ENCODE results near the gene ZCCHC8. TPM values are rescaled to one million over a fixed set of nuclear protein-coding genes. Genes with fewer than 3 reads are reported as not detected.

The ZCCHC8 gene
- total RNA-seq, 1 donor from 2014 or later = 21.8 TPM

DNA sequence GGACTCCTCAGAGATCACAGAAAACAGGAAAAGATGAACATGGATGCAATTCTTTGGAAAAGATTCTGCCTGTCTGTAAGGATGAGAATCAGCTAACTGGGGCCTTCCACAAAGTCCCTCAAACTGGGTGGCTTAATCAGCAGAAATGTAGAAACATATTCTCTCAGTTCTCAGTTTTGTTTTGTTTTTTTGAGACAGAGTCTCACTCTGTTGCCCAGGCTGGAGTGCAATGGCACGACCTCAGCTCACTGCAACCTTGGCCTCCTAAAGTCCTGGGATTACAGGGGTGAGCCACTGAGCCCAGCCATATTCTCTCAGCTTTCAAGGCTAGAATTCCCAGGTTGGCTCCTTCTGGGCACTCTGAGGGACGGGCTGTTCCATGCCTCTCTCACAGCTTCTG lies 40.1 kb downstream of the ZCCHC8 start:
- Mint-ChIP-seq H3K27me3 (ENCODE audit: low read depth) (no peaks in the 10 kb centered on the region), H3K9me3 (ENCODE audit: low read depth) (no peaks in the 10 kb centered on the region), H3K36me3 (ENCODE audit: low read depth) (no peaks in the 10 kb centered on the region), H3K4me1 (ENCODE audit: low read depth) (peaks cover 5% of the 10 kb centered on the region), H3K4me3 (ENCODE audit: unreplicated experiment) (no peak overlapping the region), H3K27ac (ENCODE audit: unreplicated experiment) (no peak overlapping the region)
- TF ChIP-seq, protein P1, sequence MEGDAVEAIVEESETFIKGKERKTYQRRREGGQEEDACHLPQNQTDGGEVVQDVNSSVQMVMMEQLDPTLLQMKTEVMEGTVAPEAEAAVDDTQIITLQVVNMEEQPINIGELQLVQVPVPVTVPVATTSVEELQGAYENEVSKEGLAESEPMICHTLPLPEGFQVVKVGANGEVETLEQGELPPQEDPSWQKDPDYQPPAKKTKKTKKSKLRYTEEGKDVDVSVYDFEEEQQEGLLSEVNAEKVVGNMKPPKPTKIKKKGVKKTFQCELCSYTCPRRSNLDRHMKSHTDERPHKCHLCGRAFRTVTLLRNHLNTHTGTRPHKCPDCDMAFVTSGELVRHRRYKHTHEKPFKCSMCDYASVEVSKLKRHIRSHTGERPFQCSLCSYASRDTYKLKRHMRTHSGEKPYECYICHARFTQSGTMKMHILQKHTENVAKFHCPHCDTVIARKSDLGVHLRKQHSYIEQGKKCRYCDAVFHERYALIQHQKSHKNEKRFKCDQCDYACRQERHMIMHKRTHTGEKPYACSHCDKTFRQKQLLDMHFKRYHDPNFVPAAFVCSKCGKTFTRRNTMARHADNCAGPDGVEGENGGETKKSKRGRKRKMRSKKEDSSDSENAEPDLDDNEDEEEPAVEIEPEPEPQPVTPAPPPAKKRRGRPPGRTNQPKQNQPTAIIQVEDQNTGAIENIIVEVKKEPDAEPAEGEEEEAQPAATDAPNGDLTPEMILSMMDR (IDR thresholded peaks at IDR 0.05) = no peak
- no peak for DNase-seq (ENCODE audit: low spot score)

DNA sequence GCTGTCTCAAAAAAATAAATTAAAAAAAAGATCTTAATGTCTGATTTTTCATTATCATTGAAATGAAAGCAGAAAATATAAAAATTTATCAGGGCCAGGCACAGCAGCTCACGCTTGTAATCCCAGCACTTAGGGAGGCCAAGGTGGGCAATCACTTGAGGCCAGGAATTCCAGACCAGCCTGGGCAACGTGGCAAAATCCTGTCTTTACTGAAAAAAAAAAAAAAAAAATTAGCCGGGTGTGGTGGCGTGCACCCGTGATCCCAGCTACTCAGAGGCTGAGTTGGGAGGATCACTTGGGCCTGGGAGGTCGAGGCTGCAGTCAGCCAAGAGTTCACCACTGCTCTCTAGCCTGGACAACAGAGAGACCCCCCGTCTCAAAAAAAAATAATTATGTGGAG lies 40.7 kb downstream of the ZCCHC8 start:
- Mint-ChIP-seq H3K9me3 (ENCODE audit: low read depth) (no peaks in the 10 kb centered on the region), H3K36me3 (ENCODE audit: low read depth) (no peaks in the 10 kb centered on the region)

DNA sequence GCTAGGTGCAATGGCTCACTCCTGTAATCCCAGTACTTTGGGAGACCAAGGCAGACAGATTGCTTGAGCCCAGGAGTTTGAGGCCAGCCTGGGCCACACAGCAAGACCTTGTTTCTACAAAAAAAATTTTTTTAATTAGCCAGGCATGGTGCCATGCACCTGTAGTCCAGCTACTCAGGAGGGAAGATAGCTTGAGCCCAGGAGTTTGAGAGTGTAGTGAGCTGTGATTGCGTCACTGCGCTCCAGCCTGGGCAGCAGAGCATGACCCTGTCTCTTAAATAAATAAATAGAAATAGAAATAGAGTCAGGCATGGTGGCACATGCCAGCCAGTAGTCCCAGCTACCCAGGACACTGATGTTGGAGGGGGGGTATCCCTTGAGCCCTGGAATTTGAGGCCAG lies 41.5 kb downstream of the ZCCHC8 start:
- no peak overlapping the region for H3K27ac Mint-ChIP-seq (ENCODE audit: unreplicated experiment)
- H3K4me1 Mint-ChIP-seq (ENCODE audit: low read depth) = peaks cover 3% of the 10 kb centered on the region
- no peaks in the 10 kb centered on the region for H3K36me3 Mint-ChIP-seq (ENCODE audit: low read depth)
- no peak for DNase-seq (ENCODE audit: low spot score)
- no peaks in the 10 kb centered on the region for H3K27me3 Mint-ChIP-seq (ENCODE audit: low read depth)
- TF ChIP-seq, protein P1 (IDR thresholded peaks at IDR 0.05) = no peak
- H3K4me3 Mint-ChIP-seq (ENCODE audit: unreplicated experiment) = no peak overlapping the region
- H3K9me3 Mint-ChIP-seq (ENCODE audit: low read depth) = no peaks in the 10 kb centered on the region

More for the DNA sequence above, 40.7 kb downstream of the ZCCHC8 start:
- H3K27ac Mint-ChIP-seq (ENCODE audit: unreplicated experiment) = no peak overlapping the region
- H3K4me3 Mint-ChIP-seq (ENCODE audit: unreplicated experiment) = no peak overlapping the region
- H3K4me1 Mint-ChIP-seq (ENCODE audit: low read depth) = peaks cover 5% of the 10 kb centered on the region
- no peaks in the 10 kb centered on the region for H3K27me3 Mint-ChIP-seq (ENCODE audit: low read depth)
- DNase-seq (ENCODE audit: low spot score) = no peak
- TF ChIP-seq, protein P1 (IDR thresholded peaks at IDR 0.05) = no peak

DNA sequence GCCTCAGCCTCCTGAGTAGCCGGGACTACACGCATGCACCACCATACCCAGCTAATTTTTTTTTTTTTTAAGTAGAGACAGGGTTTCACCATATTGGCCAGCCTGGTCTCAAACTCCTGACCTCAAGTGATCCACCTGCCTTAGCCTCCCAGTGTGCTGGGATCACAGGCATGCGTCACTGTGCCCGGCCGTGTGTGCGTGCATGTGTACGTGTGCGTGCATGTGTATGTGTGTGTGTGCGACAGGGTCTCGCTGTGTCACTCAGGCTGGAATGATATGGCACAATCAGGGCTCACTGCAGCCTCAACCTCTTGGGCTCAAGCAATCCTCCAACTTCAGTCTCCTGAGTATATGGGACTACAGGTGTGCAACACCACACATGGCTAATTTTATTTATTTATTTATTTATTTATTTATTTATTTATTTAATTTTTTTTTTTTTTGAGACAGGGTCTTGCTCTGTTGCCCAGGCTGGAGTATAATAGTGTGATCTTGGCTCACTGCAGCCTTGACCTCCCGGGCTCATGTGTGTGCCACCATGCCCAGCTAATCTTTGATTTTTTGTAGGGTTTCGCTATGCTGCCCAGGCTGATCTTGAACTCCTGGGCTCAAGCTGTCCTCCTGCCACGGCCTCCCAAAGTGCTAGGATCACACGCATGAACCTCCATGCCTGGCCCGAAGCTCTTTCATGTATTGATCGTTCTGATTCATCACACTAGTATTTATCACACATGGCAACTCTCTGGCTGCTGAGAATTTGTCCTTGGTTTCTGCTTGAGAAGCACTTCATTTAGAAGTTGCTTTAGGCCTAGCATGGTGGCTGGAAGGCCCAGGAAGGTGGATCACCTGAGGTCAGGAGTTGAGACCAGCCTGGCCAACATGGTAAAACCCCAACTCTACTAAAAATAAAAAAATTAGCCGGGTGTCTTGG lies 42.4 kb downstream of the ZCCHC8 start:
- no peak overlapping the region for H3K27ac Mint-ChIP-seq (ENCODE audit: unreplicated experiment)
- peaks cover 4% of the 10 kb centered on the region for H3K4me1 Mint-ChIP-seq (ENCODE audit: low read depth)
- no peak overlapping the region for H3K4me3 Mint-ChIP-seq (ENCODE audit: unreplicated experiment)
- no peaks in the 10 kb centered on the region for H3K9me3 Mint-ChIP-seq (ENCODE audit: low read depth)
- TF ChIP-seq, protein P1 (IDR thresholded peaks at IDR 0.05) = no peak
- H3K36me3 Mint-ChIP-seq (ENCODE audit: low read depth) = no peaks in the 10 kb centered on the region
- DNase-seq (ENCODE audit: low spot score) = no peak
- no peaks in the 10 kb centered on the region for H3K27me3 Mint-ChIP-seq (ENCODE audit: low read depth)

DNA sequence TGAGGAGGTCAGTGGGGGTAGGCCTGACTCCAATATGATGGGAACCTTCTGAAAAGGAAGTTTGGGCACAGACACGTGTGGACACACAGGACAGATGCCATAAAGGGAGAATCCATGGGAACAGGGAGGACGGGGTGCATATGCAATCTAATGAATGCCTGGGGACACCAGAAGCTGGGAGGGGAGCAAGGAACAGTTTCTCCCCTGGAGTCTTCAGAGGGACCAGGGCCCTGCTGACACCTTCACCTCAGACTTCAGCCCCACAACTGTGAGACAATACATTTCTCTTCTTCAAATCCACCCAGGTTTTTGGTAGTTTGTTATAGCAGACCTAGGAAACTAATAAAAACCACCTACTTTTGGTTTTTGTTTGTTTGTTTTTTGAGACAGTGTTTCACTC lies 43.1 kb downstream of the ZCCHC8 start:
- H3K36me3 Mint-ChIP-seq (ENCODE audit: low read depth) = no peaks in the 10 kb centered on the region
- H3K4me1 Mint-ChIP-seq (ENCODE audit: low read depth) = peaks cover 4% of the 10 kb centered on the region
- H3K4me3 Mint-ChIP-seq (ENCODE audit: unreplicated experiment) = no peak overlapping the region
- no peak for DNase-seq (ENCODE audit: low spot score)
- H3K9me3 Mint-ChIP-seq (ENCODE audit: low read depth) = no peaks in the 10 kb centered on the region
- TF ChIP-seq, protein P1 (IDR thresholded peaks at IDR 0.05) = no peak
- no peaks in the 10 kb centered on the region for H3K27me3 Mint-ChIP-seq (ENCODE audit: low read depth)
- no peak overlapping the region for H3K27ac Mint-ChIP-seq (ENCODE audit: unreplicated experiment)

Measured in chondrocyte (in vitro differentiated cells).